GM18520 (cell line): ENCODE measurements around the gene PLEKHM2.

Experiments
- ATAC-seq: cut with Tn5 transposase; IDR thresholded peaks from one replicate; pipeline ENCODE4 v1.9.1; 2021; ENCODE audit not compliant: unreplicated experiment

Gene PLEKHM2

DNA sequence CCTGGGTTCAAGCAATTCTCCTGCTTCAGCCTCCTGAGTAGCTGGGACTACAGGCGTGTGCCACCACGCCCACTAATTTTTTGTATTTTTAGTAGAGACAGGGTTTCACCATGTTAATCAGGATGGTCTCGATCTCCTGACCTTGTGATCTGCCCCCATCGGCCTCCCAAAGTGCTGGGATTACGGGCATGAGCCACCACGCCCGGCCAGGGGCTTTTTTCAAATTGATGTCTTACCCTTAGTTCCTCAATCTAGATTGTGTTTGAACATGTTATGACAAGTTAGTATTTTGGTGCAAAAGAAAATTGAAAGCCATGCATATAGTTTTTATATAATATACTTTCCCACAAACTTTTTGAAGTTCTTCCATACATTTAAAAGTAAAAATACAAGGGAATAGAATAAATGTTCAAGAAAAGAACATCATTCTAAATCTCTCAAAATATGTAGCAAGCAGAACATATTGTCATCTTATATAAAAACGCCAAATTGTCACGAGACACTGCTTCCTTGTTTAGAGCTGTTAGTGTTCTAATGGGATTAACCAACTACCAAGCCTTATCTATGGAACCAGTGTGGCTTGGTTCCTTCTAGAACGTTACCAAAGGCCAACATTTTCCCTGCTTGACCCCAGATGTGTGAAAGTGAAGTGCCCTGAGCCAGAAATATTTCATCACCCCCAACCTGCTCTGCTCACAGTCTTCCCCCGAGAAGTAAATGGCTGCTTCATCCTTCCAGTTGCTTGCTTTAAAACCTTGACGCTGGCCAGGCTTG is 9.5 kb upstream of the PLEKHM2 start:
- no peak for ATAC-seq

DNA sequence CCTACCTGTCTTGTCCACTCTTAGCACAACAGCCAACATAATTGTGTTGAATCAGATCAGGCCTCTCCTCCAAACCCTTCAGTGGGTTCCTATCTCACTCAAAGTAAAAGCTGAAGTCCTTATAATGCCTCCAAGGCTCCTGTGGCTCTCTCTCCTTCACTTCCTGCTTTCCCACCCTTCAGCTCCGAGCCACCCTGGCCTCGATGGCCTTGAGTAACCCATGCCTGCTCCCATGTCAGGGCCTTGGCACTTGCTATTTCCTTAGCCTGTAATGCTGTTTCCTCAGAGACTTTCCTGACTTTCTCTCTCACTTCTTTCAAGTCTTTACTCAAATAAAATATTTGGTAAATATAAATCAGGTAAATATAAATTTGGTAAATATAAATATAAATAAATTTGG is 8.1 kb upstream of the PLEKHM2 start:
- ATAC-seq, result no peak

DNA sequence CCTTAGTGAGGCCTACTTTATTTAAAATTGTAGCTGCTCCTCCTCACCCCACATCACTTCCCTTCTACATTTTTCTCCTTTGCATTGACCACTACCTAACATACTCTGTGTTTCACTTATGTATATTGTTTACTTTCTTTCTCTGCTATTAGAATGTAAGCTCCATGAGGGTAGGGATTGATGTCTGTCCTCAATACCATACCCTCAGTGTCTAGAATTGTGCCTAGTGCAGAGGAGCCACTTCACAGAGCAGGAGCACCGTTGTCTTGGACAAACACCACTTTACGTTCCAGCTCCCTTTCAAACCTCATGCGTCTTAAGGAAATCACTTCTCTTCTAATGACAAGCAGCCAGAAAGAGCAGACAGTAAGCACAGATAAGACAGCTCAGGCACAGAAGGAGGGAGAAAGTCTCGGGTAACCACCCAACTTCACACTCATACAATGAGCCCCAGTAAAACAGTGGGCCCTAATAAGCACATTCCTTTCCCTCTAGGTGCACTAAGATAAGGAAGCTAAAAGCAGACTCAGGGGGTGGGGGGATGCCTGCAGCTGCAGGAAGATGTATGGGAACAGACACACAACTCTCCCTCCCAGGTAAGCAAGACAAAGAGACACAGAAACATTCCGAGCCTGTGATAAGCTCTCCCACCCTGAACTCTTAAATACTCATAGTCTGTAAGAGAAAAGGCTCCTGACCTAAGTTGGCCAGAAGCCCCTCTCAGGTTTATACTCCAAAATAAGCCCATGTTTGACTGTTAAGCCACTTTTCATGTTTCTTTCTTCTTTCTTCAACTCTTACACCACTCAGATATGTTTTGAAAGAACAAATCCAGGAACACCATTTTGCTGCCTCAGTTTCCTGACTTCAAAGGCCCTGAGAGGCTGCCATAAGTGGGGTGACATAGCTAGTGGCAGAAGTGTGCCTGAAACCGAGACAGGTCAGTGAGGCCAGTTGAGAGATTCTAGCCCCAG is 7.1 kb upstream of the PLEKHM2 start:
- no peak for ATAC-seq

DNA sequence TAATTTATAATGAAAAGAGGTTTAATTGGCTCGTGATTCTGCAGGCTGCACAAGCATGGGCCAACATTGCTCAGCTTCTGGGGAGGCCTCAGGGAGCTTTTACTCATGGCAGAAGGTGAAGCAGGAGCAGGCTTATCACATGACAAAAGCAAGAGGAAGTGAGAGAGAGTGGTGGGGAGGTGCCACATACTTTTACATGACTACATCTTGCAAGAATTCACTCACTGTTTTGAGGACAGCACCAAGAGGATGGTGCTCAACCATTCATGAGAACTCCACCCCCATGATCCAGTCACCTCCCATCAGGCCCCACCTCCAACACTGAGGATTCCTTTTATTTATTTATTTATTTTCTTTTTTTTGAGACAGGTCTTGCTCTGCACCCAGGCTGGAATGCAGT is 5.5 kb upstream of the PLEKHM2 start:
- no peak for ATAC-seq

DNA sequence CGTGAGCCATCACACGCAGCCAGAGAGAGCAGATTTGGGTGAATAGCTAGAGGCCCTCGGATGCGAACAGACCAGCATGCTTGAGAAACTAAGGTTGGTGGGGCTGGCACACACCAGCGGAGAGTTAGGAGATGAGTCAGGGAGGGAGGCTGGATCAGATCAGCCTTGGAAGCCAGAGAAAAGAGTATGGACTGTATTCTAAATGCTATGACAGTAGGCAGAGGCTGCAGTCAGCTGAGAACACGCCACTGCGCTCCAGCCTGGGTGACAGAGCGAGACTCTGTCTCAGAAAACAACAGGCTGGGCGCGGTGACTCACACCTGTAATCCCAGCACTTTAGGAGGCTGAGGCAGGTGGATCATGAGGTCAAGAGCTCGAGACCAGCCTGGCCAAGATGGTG is 4.0 kb upstream of the PLEKHM2 start:
- ATAC-seq, result no peak

DNA sequence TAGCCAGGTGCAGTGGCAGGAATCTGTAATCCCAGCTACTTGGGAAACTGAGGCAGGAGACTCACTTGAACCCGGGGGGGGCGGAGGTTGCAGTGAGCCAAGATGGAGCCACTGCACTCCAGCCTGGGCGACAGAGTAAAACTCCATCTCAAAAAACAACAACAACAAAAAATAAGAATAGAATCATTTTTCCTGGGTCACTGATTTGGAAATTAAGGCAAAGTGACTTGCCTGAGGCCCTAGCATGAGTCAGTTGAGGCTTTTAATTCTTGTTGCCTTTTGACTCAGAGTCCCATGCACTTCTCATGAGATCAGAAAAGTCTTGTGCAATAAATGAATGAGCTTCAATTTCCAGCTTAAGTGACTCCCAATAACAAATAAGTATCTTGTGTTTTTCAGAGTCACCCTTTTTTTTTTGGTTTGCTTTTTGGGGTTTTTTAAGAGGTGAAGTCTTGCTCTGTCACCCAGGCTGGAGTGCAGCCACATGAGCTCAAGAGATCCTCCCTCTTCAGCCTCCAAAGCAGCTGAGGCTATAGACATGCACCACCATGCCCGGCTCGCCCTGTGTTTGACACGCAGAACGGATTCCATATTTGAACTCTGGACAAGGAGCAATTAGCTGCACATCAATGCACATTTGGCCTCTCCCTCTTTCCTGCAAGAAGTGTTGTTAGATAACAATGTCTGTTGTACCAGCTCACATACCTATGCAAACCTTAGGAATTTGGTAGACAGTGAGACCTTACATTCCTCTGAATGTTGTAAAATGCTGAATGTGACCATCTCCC is 3.4 kb upstream of the PLEKHM2 start:
- ATAC-seq, result no peak

DNA sequence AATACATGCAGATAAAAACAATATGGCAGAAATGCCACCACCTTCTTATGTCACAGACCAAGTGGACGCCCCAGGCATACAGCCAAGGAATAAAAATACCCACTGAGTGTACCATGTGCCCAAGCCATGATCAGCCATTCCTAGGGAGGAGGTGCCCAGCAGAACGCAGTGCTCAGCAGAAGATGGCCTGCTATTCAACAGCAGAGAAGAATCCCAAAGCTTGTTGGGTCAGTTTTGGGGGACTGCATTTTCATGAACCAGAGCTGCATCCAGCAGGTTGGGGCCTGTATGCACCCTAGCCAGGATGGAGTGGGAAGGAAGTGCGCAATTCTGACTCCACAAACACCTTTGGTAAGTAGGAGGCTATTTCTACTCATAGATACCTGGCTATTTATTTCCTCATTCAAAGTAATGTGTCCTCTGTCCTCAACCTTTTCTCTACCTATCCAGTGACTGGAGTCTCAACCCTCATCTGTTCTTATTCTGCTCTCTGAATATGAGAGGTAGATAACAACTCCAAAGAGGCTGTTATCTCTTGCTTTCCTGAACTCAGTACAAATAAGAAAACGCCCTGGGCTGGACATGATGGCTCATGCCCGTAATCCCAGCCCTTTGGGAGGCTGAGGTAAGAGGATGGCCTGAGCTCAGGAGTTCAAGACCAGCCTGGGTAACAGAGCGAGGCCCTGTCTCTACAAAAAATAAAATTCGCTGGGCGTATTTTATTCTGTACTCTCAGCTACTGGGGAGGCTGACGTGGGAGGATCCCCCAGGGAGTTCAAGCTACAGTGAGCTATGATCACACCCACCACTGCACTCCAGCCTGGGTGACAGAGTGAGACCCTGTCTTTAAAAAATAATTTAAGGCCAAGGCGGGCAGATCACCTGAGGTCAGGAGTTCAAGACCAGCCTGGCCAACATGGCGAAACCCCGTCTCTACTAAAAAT is 2.5 kb upstream of the PLEKHM2 start:
- no peak for ATAC-seq

DNA sequence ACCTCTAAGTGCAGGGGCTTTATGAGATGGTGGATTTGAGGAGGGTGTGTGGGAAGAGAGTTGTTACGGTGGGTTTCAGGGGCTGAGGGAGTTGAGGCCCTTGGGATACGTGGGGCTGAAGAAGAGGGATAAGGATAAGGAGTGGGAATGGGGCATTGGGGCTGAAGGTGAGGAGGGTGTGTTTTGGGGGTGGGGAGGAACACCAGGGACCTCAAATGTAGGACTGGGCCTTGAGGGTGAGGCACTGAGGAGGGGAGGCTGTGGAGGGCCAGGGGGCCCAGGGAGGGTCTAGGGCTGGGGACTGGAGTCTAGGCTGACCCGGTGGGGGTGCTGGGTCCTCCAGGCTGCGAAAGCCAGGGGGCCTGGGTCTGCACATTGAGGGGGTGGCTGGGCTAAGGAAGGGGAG is 1.2 kb upstream of the PLEKHM2 start:
- no peak for ATAC-seq

DNA sequence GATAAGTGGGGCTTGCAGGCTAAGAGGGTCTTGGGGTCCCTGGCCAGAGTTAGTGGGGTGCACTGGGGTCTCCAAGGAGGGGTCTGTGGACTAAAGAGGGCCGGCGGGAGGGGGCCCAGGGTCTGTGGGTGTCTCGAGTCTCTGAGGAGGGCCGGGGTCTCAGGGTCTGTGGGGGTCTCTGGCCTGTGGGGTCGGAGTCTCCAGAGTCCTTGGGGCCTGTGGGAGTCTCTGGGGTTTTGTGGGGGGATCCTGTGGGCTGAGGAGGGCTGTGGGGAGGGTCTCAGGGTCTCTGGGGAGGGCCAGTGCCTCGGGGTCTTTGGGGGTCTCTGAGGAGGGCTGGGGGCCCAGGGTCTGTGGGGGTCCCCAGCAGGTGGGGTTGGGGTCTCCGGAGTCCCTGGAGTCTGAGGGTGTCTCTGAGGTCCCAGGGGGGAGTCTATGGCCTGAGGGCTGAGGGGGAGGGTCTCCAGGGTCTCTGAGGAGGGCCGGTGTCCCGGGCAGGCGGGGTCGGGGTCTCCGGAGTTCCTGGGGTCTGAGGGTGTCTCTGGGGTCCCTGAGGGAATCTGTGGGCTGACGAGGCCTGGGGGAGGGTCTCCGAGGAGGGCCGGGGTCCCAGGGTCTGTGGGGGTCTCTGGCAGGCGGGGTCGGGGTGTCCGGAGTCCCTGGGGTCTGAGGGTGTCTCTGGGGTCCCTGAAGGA is 628 bp upstream of the PLEKHM2 start:
- no peak for ATAC-seq

DNA sequence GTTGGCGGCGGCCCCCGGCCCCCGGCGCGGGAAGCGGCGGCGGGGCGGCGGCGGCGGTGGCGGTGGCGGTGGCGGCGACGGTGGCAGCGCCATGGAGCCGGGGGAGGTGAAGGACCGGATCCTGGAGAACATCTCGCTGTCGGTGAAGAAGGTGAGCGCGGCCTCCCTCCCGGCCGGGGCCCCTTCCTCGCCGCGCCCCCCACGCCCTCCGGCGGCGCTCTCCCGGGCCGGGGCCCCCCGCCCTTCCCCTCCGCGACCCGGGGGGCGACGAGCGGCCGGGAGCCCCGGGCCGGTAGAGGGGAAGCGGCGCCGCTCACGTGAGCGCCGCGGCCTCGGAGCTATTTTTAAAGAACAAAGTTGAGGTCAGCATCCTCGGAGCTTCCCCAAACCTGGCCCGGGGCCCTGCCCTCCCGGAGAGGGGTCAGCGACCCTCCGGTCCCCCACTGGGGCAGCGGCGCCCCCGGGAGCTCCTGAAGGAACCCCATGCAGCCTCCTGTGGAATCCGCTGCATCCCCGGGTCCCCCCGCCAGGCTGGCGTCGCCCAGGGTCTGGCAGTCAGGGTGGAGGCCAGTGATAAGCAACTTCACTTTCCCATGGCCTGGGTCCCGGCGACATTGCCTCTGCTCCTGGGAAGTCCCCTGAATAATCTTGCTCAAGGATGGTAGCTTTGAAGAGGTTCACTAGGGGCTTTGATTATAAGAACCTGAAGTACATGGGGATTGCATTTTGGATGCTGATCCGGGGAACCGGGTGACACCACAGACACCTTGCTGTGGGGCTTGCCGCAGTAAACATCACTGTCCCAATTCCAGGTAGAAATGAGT is 560 bp downstream of the PLEKHM2 start:
- ATAC-seq, result no peak

DNA sequence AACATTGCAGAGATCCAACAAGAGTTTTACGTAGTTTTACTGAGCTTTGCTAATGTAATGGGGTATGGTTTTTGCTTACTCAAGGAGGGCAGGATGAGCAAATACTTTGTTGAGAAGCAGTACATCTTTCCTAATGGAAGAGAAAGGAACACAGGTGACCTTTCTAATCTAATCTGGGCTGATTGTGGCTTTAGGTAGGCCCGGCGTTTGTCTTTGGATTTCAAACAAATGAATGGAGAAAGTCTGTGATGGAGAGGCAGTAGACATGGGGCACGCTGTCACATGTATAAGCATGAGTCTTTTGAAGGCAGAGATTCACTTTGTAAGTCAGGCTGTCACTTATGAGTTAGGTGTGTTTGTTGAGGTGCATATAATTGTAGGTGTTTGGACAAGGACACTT is 1.7 kb downstream of the PLEKHM2 start:
- no peak for ATAC-seq

DNA sequence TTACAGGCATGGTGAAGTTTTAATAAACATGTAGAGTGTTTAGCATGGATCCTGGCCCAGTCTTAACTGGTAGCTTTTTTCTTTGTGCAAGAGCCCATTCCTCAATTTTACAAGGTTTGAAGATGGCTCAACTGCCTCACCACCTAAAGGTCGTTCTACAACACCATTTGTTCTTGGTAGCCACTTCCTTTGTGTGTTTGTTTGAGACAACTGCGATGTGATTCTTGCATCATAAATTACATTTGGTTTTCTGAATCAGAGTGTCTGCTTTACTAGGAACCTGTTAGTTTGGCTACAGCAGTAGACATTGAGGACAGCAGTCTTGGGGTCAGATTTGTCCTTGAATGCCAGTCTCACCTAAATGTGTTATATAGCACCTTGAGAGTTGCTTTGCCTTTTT is 3.3 kb downstream of the PLEKHM2 start:
- no peak for ATAC-seq

DNA sequence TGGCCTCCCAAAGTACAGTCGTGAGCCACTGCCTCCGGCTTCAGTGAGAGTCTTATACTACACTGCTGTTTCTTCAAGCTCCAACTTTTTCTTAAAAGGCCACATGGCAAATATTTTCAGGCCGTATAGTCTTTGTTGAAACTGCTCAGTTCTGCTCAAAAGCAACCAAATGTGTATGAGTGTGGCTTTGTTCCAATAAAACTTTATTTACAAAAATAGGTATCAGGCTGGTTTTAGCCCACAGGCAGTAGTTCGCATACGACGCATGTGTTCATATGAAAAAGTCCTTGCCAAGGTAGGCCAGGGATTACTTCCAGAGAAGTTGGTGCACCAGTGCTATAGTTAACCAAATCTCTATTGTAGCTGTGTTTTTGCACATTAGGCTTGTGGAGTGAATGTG is 6.2 kb downstream of the PLEKHM2 start:
- ATAC-seq, result no peak

DNA sequence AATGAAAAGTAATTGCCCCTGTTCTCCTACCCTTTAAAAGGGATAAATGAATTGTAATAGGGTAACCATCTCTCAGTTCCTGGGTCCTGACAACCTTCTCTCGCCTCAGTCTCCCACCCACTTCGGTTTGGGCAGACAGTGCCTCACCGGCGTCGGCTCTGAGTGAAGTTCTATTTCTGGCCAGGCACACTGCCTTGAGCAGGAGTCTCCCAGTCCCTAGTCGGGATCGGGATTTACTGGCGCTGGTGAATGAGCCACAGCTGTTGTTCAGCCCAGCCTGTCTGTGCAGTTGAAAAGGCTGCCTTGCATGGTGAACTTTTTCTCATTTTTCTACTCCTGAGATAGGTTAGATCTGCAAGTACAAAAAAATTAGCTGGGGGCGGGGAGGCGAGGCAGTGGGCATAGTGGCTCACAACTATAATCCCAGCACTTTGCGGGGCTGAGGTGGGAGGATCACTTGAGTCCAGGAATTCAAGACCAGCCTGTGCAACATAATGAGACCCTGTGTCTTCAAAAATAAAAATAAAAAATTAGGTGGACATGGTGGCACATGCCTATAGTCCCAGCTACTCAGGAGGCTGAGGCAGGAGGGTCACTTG is 7.4 kb downstream of the PLEKHM2 start:
- no peak for ATAC-seq

DNA sequence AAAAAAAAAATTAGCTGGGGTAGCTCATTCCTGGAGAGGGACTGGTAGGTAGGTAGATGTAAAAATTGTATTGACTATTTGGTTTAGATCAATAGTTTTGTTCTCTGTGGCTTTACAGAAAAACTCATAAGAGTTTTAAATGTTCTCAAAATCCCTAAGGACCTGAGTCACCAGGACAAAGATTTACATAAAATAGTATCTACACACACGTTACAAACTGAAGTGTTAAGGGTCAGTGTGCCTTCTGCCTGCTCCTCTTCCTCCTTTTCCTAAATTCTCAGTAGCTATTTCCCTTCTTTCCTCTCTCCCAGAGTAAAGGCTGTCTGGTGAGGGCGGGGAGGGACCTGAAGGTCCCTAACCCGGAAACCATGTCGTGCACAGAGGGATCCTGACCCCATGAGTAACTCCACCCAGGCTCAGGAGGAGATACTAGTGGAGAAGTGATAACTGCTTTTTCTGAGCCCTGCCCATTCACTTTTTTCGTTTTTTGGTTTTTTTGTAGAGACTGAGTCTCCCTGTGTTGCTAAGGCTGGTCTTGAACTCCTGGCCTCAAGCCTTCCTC is 8.1 kb downstream of the PLEKHM2 start:
- ATAC-seq, result no peak

DNA sequence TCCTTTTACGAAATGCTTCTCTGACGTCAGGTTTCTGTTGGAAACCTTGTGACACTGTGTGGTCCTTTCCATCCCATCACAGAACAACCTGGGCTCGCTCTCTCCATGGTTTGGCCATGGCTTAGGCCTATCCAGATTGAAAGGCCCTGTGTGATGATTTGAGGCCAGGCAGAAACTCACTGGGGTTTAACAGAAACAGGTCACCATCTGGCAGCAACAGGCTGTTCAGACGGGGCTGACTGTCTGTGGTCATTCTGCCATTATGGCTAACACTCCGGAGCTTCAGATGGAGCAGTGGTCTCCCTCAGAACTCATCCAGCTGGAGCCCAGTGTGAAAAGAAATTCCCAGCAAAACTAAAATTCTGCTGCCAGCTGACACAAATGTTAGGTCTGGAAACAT is 9.3 kb downstream of the PLEKHM2 start:
- ATAC-seq, result no peak

DNA sequence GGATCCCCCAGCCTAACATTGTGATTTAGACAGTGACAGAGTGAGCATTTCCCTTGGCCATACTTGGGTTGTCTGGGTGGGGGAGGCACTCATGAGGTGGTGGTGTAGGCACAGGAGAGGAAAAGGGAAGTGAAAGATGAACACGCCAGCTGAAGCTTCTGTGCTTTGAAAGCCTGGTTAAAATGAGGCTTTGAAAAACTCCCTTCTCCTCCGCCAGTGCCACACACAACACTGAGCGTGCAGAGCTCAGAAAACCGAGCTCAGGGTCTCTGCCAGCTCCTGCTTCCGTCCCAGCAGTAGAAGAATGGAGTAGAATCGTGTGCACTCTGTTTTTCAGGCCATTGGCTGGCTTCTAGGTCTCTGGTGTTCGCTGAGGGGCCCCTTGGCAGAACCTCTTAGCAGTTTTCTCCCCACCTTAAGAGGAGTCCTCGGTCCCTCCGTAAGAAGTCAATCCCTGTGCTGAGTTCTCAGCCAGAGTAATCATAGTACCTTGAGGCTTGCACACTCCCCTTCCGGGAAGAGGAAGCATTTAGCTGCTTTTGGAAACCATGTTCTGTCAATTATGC is 12.9 kb downstream of the PLEKHM2 start:
- ATAC-seq, result peak; percentile 86

DNA sequence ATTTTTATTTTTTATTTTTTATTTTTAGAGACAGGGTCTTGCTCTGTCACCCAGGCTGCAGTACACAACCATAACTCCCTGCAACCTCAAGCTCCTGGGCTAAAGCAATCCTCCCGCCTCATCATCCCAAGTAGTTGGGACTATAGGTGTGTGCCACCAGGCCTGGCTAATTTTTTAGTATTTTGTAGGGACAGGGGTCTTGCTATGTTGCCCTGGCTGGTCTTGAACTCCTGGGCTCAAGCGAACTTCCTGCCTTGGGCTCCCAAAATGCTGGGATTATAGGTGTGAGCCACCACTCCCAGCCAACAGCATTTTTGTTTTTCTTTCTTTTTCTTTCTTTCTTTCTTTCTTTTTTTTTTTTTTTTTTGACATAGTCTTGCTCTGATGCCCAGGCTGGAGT is 14.1 kb downstream of the PLEKHM2 start:
- ATAC-seq, result no peak
